ENCODE data around the gene NUDT16. TPM values are rescaled to one million over a fixed set of nuclear protein-coding genes. Genes with fewer than 3 reads are reported as not detected.

The NUDT16 gene
- total and polyA plus RNA-seq, 2 experiments from 2014 or later: 11.7 to 14.4 TPM

DNA sequence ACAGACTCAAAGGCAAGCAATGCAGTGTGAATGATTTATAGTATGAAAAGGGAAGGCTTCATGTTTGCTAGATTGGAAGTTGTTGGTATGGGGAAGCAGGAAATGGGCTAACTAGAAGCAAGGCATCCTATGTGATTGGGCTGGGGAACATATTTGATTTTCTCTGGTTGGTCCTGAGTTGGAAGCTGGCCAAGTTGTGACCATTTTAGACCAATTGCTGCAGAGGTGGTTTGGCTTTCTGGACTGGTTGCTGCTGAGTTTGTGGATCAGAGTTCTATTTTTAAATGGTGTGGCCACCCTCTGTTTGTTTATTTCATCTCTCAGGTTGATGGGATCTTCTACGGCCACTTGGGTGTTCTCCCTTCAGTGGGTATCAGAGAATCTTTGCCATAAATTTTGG lies 39.7 kb downstream of the NUDT16 start:
- H3K27me3 ChIP-seq (replicated peaks; ENCODE audit: insufficient read depth): no peaks in the 10 kb centered on the region
- WGBS, 2 experiments (ENCODE audit: low coverage in 1 of 2, low lambda C conversion rate in 2 of 2, missing lambda C conversion rate in 2 of 2): 50 to 67% methylated on average over 1 of the region's 1 CpG
- no peak overlapping the region for H3K9ac ChIP-seq
- H3K9me3 ChIP-seq (ENCODE audit: low read depth): no peaks in the 10 kb centered on the region
- no peak for DNase-seq
- H3F3A ChIP-seq (ENCODE audit: insufficient read depth): no peaks in the 10 kb centered on the region
- in situ Hi-C loops (cut with MboI): no loop called here
- no peaks in the 10 kb centered on the region for H4K20me1 ChIP-seq (ENCODE audit: insufficient read depth)
- no peak overlapping the region for H2AFZ ChIP-seq
- no peaks in the 10 kb centered on the region for H3K36me3 ChIP-seq (ENCODE audit: low read depth)
- H3K79me2 ChIP-seq (ENCODE audit: insufficient read depth): no peaks in the 10 kb centered on the region
- H3K4me3 ChIP-seq: no peak overlapping the region
- TF ChIP-seq EZH2phosphoT487 (IDR thresholded peaks at IDR 0.05; ENCODE audit: insufficient read depth, low read depth) (no peak), EZH2 (IDR thresholded peaks at IDR 0.05; ENCODE audit: insufficient read depth, poor library complexity, severe bottlenecking) (no peak)
- H3K9me2 ChIP-seq (ENCODE audit: insufficient read depth): no peaks in the 10 kb centered on the region
- no peak overlapping the region for H3K4me2 ChIP-seq (ENCODE audit: unreplicated experiment)
- H3K4me1 ChIP-seq (ENCODE audit: insufficient read depth): no peaks in the 10 kb centered on the region
- H3K27ac ChIP-seq: no peak overlapping the region

DNA sequence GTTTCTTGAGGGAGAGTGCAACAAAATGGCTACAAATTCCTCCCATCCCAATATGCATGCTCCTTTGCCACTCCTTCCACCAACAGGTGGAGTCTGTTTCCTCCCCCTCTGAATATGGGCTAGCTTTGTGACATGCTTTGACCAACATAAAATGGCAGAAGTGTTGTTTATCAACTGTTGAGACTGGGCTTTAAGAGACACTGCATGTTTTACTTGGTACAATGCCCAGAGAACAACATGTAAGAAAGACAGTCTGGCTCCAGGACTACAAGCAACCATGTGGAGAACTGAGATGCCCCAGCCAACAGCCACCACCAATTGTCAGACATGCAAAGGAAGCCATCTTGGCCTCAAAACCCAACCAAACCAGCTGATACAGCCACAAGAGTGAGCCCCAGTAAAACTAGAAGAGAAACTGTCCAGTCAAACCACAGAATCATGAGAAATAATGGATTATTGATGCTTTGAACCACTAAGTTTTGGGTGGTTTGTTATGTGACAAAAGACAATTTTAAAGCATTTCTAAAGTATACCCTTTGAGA lies 40.5 kb downstream of the NUDT16 start:
- Histone ChIP-seq H3K4me2 (ENCODE audit: unreplicated experiment) (no peak overlapping the region), H3F3A (ENCODE audit: insufficient read depth) (no peaks in the 10 kb centered on the region), H3K36me3 (ENCODE audit: low read depth) (no peaks in the 10 kb centered on the region), H3K27ac (no peak overlapping the region), H3K9ac (no peak overlapping the region), H3K4me1 (ENCODE audit: insufficient read depth) (no peaks in the 10 kb centered on the region), H3K27me3 (replicated peaks; ENCODE audit: insufficient read depth) (no peaks in the 10 kb centered on the region), H4K20me1 (ENCODE audit: insufficient read depth) (no peaks in the 10 kb centered on the region), H3K79me2 (ENCODE audit: insufficient read depth) (no peaks in the 10 kb centered on the region), H3K4me3 (no peak overlapping the region), H3K9me2 (ENCODE audit: insufficient read depth) (no peaks in the 10 kb centered on the region), H2AFZ (no peak overlapping the region), H3K9me3 (ENCODE audit: low read depth) (no peaks in the 10 kb centered on the region)
- TF ChIP-seq EZH2phosphoT487 (IDR thresholded peaks at IDR 0.05; ENCODE audit: insufficient read depth, low read depth) (no peak), EZH2 (IDR thresholded peaks at IDR 0.05; ENCODE audit: insufficient read depth, poor library complexity, severe bottlenecking) (no peak)
- no peak for DNase-seq
- in situ Hi-C loops (cut with MboI): no loop called here

DNA sequence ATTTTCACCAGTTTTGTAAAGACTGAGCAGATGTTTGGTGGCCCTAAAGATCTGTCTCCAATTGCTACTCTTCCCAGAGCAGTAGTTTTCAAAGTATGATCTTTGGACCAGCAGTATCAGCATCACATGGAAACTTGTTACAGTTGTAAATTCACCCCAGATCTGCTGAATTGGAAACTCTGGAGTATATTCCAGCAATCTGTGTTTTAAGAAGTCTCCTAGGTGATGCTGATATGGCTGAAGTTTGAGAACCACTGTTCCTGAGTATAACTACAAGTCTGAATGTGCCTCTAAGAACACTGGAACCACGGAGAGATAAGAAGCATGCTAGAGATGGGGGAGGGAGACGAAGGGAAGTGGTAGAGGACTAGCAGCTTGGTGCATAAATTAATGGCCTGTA lies 45.7 kb downstream of the NUDT16 start:
- Histone ChIP-seq H3F3A (ENCODE audit: insufficient read depth) (no peaks in the 10 kb centered on the region), H3K4me1 (ENCODE audit: insufficient read depth) (no peaks in the 10 kb centered on the region), H3K9me3 (ENCODE audit: low read depth) (no peaks in the 10 kb centered on the region), H3K79me2 (ENCODE audit: insufficient read depth) (no peaks in the 10 kb centered on the region), H3K4me3 (no peak overlapping the region), H2AFZ (no peak overlapping the region), H4K20me1 (ENCODE audit: insufficient read depth) (no peaks in the 10 kb centered on the region), H3K27ac (no peak overlapping the region), H3K9me2 (ENCODE audit: insufficient read depth) (no peaks in the 10 kb centered on the region), H3K27me3 (replicated peaks; ENCODE audit: insufficient read depth) (no peaks in the 10 kb centered on the region), H3K9ac (no peak overlapping the region), H3K36me3 (ENCODE audit: low read depth) (no peaks in the 10 kb centered on the region), H3K4me2 (ENCODE audit: unreplicated experiment) (no peak overlapping the region)
- no peak for TF ChIP-seq EZH2phosphoT487 (IDR thresholded peaks at IDR 0.05; ENCODE audit: insufficient read depth, low read depth)
- TF ChIP-seq EZH2 (IDR thresholded peaks at IDR 0.05; ENCODE audit: insufficient read depth, poor library complexity, severe bottlenecking): no peak
- in situ Hi-C loops (cut with MboI): no loop called here
- no peak for DNase-seq
- 29 to 33% methylated on average over 2 of the region's 2 CpGs for WGBS, 2 experiments (ENCODE audit: low coverage in 1 of 2, low lambda C conversion rate in 2 of 2, missing lambda C conversion rate in 2 of 2)

DNA sequence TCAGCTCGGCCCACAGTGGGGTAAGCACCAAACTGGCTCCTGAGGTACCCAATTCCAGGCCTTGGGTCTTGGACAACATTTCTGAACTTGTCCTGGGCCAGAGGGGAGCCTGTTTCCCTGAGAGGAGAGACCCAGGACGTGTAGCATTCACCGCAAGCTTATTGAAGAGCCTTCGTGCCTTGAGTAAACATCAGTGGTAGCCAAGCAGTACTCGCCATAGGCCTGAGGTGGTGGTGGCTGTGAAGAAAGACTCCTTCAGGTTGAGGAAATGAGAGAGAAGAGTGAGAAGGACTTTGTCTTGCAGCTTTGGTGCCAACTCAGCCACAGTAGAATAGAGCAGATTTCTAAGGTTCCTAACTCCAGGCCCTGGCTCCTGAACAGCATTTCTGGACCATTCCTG lies 50.2 kb downstream of the NUDT16 start:
- Histone ChIP-seq H3K79me2 (ENCODE audit: insufficient read depth) (no peaks in the 10 kb centered on the region), H4K20me1 (ENCODE audit: insufficient read depth) (no peaks in the 10 kb centered on the region), H3K9me3 (ENCODE audit: low read depth) (no peaks in the 10 kb centered on the region), H3K4me3 (no peak overlapping the region), H3K27ac (no peak overlapping the region), H3K9me2 (ENCODE audit: insufficient read depth) (no peaks in the 10 kb centered on the region), H3K4me2 (ENCODE audit: unreplicated experiment) (no peak overlapping the region), H3K4me1 (ENCODE audit: insufficient read depth) (no peaks in the 10 kb centered on the region), H3K27me3 (replicated peaks; ENCODE audit: insufficient read depth) (no peaks in the 10 kb centered on the region; the same call in 1 of the 2 replicates), H3K9ac (no peak overlapping the region), H3K36me3 (ENCODE audit: low read depth) (no peaks in the 10 kb centered on the region), H2AFZ (no peak overlapping the region), H3F3A (ENCODE audit: insufficient read depth) (no peaks in the 10 kb centered on the region)
- TF ChIP-seq EZH2phosphoT487 (IDR thresholded peaks at IDR 0.05; ENCODE audit: insufficient read depth, low read depth): no peak
- no peak for TF ChIP-seq EZH2 (IDR thresholded peaks at IDR 0.05; ENCODE audit: insufficient read depth, poor library complexity, severe bottlenecking)
- WGBS, 2 experiments (ENCODE audit: low coverage in 1 of 2, low lambda C conversion rate in 2 of 2, missing lambda C conversion rate in 2 of 2): 53 to 57% methylated on average over 5 of the region's 5 CpGs
- in situ Hi-C loops (cut with MboI): no loop called here
- DNase-seq: no peak

DNA sequence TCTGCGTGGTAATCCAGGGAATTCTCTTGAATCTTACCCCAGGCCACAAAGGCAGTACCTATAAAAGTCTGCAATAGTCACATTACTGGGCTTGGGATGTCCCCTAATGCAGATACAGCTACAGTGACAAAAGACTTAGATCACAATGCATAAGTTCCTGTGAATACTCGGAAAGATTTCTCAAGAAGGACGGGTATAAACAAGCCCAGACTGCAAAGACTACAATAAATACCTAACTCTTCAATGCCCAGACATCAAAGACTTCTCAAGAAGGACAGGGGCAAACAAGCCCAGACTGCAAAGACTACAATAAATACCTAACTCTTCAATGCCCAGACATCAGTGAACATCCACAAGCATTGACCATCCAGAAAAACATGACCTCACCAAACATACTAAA lies 50.9 kb downstream of the NUDT16 start:
- no peaks in the 10 kb centered on the region for H3K9me2 ChIP-seq (ENCODE audit: insufficient read depth)
- no peak overlapping the region for H2AFZ ChIP-seq
- H3K4me1 ChIP-seq (ENCODE audit: insufficient read depth): no peaks in the 10 kb centered on the region
- H3K27me3 ChIP-seq (replicated peaks; ENCODE audit: insufficient read depth): no peaks in the 10 kb centered on the region; the same call in 1 of the 2 replicates
- H3K36me3 ChIP-seq (ENCODE audit: low read depth): no peaks in the 10 kb centered on the region
- H3F3A ChIP-seq (ENCODE audit: insufficient read depth): no peaks in the 10 kb centered on the region
- no peak overlapping the region for H3K27ac ChIP-seq
- TF ChIP-seq EZH2phosphoT487 (IDR thresholded peaks at IDR 0.05; ENCODE audit: insufficient read depth, low read depth): no peak
- TF ChIP-seq EZH2 (IDR thresholded peaks at IDR 0.05; ENCODE audit: insufficient read depth, poor library complexity, severe bottlenecking): no peak
- DNase-seq: no peak
- in situ Hi-C loops (cut with MboI): no loop called here
- no peak overlapping the region for H3K9ac ChIP-seq
- no peaks in the 10 kb centered on the region for H3K9me3 ChIP-seq (ENCODE audit: low read depth)
- 40 to 48% methylated on average over 3 of the region's 3 CpGs for WGBS, 2 experiments (ENCODE audit: low coverage in 1 of 2, low lambda C conversion rate in 2 of 2, missing lambda C conversion rate in 2 of 2)
- no peaks in the 10 kb centered on the region for H4K20me1 ChIP-seq (ENCODE audit: insufficient read depth)
- H3K4me3 ChIP-seq: no peak overlapping the region
- H3K4me2 ChIP-seq (ENCODE audit: unreplicated experiment): no peak overlapping the region
- H3K79me2 ChIP-seq (ENCODE audit: insufficient read depth): no peaks in the 10 kb centered on the region
